Measurements from ENCODE around the gene VASN.

The VASN gene

GRCh38 chr16:4325253-4325758 is 46.3 kb upstream of the VASN start:
- no peak for TF ChIP-seq CTCF (conservative IDR thresholded peaks at IDR 0.05; ENCODE audit: low read depth)
- CTCF ChIA-PET: no interaction called here
- H3K27ac ChIP-seq: peak overlapping the region; percentile 97
- DNase-seq (ENCODE audit: low spot score): no peak
- POLR2A ChIA-PET (ENCODE audit: low non-redundant PET): interaction anchor here (0.6 kb wide), 1 partner anchor 40 kb away, joined by 4 read pairs; no protein-coding TSS in a partner anchor

- POLR2A ChIA-PET (ENCODE audit: low non-redundant PET): no interaction called here
Measured at GRCh38 chr16:4327386-4328045, 44.1 kb upstream of the VASN start.

GRCh38 chr16:4328046-4328781 is 43.4 kb upstream of the VASN start:
- ChIA-PET CTCF (interaction anchor here (1.0 to 1.1 kb wide), 2 partner anchors 38 to 128 kb away, joined by 3 to 4 read pairs; no protein-coding TSS in a partner anchor), POLR2A (ENCODE audit: low non-redundant PET) (no interaction called here)
- DNase-seq (ENCODE audit: low spot score): no peak
- peak overlapping the region; percentile 97 for H3K27ac ChIP-seq
- TF ChIP-seq CTCF (conservative IDR thresholded peaks at IDR 0.05; ENCODE audit: low read depth): peak; percentile 42

More at GRCh38 chr16:4327386-4328045, 44.1 kb upstream of the VASN start:
- CTCF ChIA-PET: no interaction called here
- no peak for TF ChIP-seq CTCF (conservative IDR thresholded peaks at IDR 0.05; ENCODE audit: low read depth)
- DNase-seq (ENCODE audit: low spot score): no peak
- H3K27ac ChIP-seq: peak overlapping the region; percentile 97

GRCh38 chr16:4328782-4329775 is 42.6 kb upstream of the VASN start:
- H3K27ac ChIP-seq: peak overlapping the region; percentile 97
- DNase-seq (ENCODE audit: low spot score): no peak
- no peak for TF ChIP-seq CTCF (conservative IDR thresholded peaks at IDR 0.05; ENCODE audit: low read depth)
- ChIA-PET POLR2A (ENCODE audit: low non-redundant PET) (no interaction called here), CTCF (interaction anchor here (0.8 to 1.5 kb wide), 6 partner anchors 12 to 129 kb away, joined by 3 to 7 read pairs (median 4); no protein-coding TSS in a partner anchor)

- CTCF ChIA-PET: interaction anchor here (0.5 to 1.5 kb wide), 11 partner anchors 11 to 355 kb away, joined by 3 to 7 read pairs (median 3); partner anchors contain the start of gene TFAP4
- no peak for DNase-seq (ENCODE audit: low spot score)
- peak; percentile 90 for TF ChIP-seq CTCF (conservative IDR thresholded peaks at IDR 0.05; ENCODE audit: low read depth)
- POLR2A ChIA-PET (ENCODE audit: low non-redundant PET): no interaction called here
- peak overlapping the region; percentile 97 for H3K27ac ChIP-seq
Measured at GRCh38 chr16:4330277-4330874, 41.3 kb upstream of the VASN start.

All from RWPE1 (cell line).